WTC11 (cell line): ENCODE results near the gene PPEF1. TPM values are rescaled to one million over a fixed set of nuclear protein-coding genes. Genes with fewer than 3 reads are reported as not detected.

Experiments
- ATAC-seq: fragments of 200-7000 bp; cut with Tn5 transposase; 2 replicates; pipeline ENCODE4 v1.10.0; 2021; ENCODE audit warnings: mild to moderate bottlenecking, moderate library complexity
- CTCF ChIA-PET: fragments of 300-600 bp; sonication (Branson Sonifier 250); formaldehyde crosslinking; loops from one replicate; lab custom pipeline; 2021; ENCODE audit warnings: antibody characterized with exemption; lab: Charles Lee
- POLR2A ChIA-PET: fragments of 350-600 bp; sonication (Branson Sonifier 250); formaldehyde crosslinking; loops from one replicate; lab custom pipeline; 2021; ENCODE audit warnings: antibody characterized with exemption; lab: Charles Lee
- DNase-seq: peaks from one replicate; pipeline ENCODE4 v3.0.0; 2021; ENCODE audit warnings: low spot score
- H3K27ac Mint-ChIP-seq: 2 replicates; pipeline ENCODE4 v1.8.0; 2021; ENCODE audit warnings: mixed read lengths
- H3K27me3 Mint-ChIP-seq: 2 replicates; pipeline ENCODE4 v1.8.0; 2021; ENCODE audit warnings: low read depth, mild to moderate bottlenecking, moderate library complexity, mixed read lengths
- H3K36me3 Mint-ChIP-seq: 2 replicates; pipeline ENCODE4 v1.8.0; 2021; ENCODE audit warnings: mixed read lengths
- H3K4me1 Mint-ChIP-seq: 2 replicates; pipeline ENCODE4 v1.8.0; 2022; ENCODE audit warnings: mixed read lengths
- H3K4me3 Mint-ChIP-seq: 2 replicates; pipeline ENCODE4 v1.8.0; 2021; ENCODE audit warnings: mild to moderate bottlenecking, moderate library complexity, mixed read lengths
- H3K9me3 Mint-ChIP-seq: 2 replicates; pipeline ENCODE4 v1.8.0; 2021; ENCODE audit warnings: mixed read lengths
- JAZF1 ChIP-seq: fragments of 250-450 bp; sonication (Bioruptor Pico); IDR thresholded peaks from 2 replicates; pipeline ENCODE4 v1.9.0; 2021; ENCODE audit warnings: moderate library complexity, mild to moderate bottlenecking, inconsistent platforms
- NR1H2 ChIP-seq: sonication (generic); formaldehyde crosslinking; IDR thresholded peaks from 2 replicates; pipeline ENCODE4 v1.9.0; 2021; ENCODE audit warnings: mild to moderate bottlenecking, moderate library complexity, missing genetic modification reagents
- NR2C2 ChIP-seq: sonication (generic); formaldehyde crosslinking; IDR thresholded peaks from 2 replicates; pipeline ENCODE4 v1.8.0; 2022; ENCODE audit warnings: mild to moderate bottlenecking, missing genetic modification reagents
- NR3C1 ChIP-seq: sonication (generic); formaldehyde crosslinking; conservative IDR thresholded peaks from 2 replicates; pipeline ENCODE4 v1.8.1; 2023; ENCODE audit warnings: low read depth, mild to moderate bottlenecking, missing genetic modification reagents
- OVOL2 ChIP-seq: fragments of 250-450 bp; sonication (Bioruptor Pico); IDR thresholded peaks from 2 replicates; pipeline ENCODE4 v1.9.0; 2021; ENCODE audit warnings: mild to moderate bottlenecking, borderline replicate concordance
- SOX15 ChIP-seq: fragments of 250-450 bp; sonication (Bioruptor Pico); IDR thresholded peaks from 2 replicates; pipeline ENCODE4 v1.9.0; 2021; ENCODE audit warnings: mild to moderate bottlenecking
- TCF7 ChIP-seq: sonication (generic); formaldehyde crosslinking; IDR thresholded peaks from 2 replicates; pipeline ENCODE4 v1.8.0; 2022; ENCODE audit warnings: mild to moderate bottlenecking, low read depth, missing genetic modification reagents, moderate library complexity
- TP53 ChIP-seq: sonication (generic); formaldehyde crosslinking; IDR thresholded peaks from 2 replicates; pipeline ENCODE4 v1.8.1; 2023; ENCODE audit warnings: mild to moderate bottlenecking, missing genetic modification reagents
- ZNF219 ChIP-seq: sonication (generic); formaldehyde crosslinking; IDR thresholded peaks from 2 replicates; pipeline ENCODE4 v1.8.0; 2023; ENCODE audit warnings: missing genetic modification reagents, mild to moderate bottlenecking, borderline replicate concordance
- ZNF317 ChIP-seq: sonication (generic); formaldehyde crosslinking; IDR thresholded peaks from 2 replicates; pipeline ENCODE4 v1.8.1; 2023; ENCODE audit warnings: low read depth, mild to moderate bottlenecking, moderate library complexity, missing genetic modification reagents, borderline replicate concordance
- ZNF396 ChIP-seq: fragments of 250-450 bp; sonication (Bioruptor Pico); IDR thresholded peaks from 2 replicates; pipeline ENCODE4 v1.8.0; 2021; ENCODE audit warnings: mild to moderate bottlenecking, moderate library complexity, borderline replicate concordance
- total RNA-seq: library from RNA; stranded (reverse); gene quantifications from 3 replicates; pipeline ENCODE4 v1.2.3, GENCODE V29; 2021
- TF ChIP-seq, protein P1 (sequence below): sonication (generic); formaldehyde crosslinking; IDR thresholded peaks from 2 replicates; pipeline ENCODE4 v1.8.0; 2022; ENCODE audit warnings: mild to moderate bottlenecking, missing genetic modification reagents
- TF ChIP-seq, protein P2 (sequence below): sonication (generic); formaldehyde crosslinking; IDR thresholded peaks from 2 replicates; pipeline ENCODE4 v1.8.1; 2023; ENCODE audit warnings: mild to moderate bottlenecking, moderate library complexity, missing genetic modification reagents
- TF ChIP-seq, protein P3 (sequence below): fragments of 250-450 bp; sonication (Bioruptor Pico); IDR thresholded peaks from 2 replicates; pipeline ENCODE4 v1.9.0; 2021; ENCODE audit warnings: mild to moderate bottlenecking
- TF ChIP-seq, protein P4 (sequence below): fragments of 250-450 bp; sonication (Bioruptor Pico); IDR thresholded peaks from 2 replicates; pipeline ENCODE4 v1.9.0; 2021; ENCODE audit warnings: moderate library complexity, mild to moderate bottlenecking, inconsistent platforms, borderline replicate concordance
- TF ChIP-seq, protein P5 (sequence below): fragments of 200-600 bp; IDR thresholded peaks from 2 replicates; pipeline ENCODE4 v1.8.0; 2022; ENCODE audit warnings: antibody characterized with exemption
- TF ChIP-seq, protein P6 (sequence below): fragments of 250-450 bp; sonication (Bioruptor Pico); IDR thresholded peaks from 2 replicates; pipeline ENCODE4 v1.9.0; 2021; ENCODE audit warnings: mild to moderate bottlenecking, borderline replicate concordance
- TF ChIP-seq, protein P7 (sequence below): sonication (generic); formaldehyde crosslinking; conservative IDR thresholded peaks from 2 replicates; pipeline ENCODE4 v1.8.1; 2022; ENCODE audit warnings: mild to moderate bottlenecking, missing genetic modification reagents

PPEF1 gene
- total RNA-seq, 1 experiment from 2014 or later: 0.31 TPM

DNA sequence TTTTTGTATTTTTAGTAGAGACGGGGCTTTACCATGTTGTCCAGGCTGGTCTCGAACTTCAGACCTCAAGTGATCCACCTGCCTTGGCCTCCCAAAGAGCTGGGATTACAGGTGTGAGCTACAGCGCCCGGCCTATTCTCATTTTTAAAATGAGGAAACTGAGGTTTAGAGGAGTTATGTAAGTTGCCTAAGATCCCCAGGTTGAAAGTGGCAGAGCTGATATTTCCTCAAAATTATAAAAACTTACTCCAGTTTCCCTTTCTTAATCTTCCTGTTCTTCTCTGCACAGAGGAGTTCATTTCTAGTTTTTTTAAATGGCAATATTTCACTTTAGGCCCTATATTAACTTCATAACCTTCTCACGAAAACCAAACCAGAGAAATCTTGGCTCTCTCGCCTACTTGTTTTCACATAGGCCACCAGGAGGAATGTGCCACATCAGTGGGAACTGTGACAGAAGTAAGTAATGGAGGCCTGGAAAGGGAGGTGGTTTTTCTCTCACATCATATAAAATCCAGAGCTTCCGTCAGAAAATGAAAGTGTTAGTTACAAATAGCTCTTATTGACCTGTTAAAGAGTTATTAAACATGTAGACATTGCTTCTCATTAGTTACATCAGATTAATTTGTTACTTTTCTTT is 19.5 kb upstream of the PPEF1 start (continued):
- TF ChIP-seq, protein P1, sequence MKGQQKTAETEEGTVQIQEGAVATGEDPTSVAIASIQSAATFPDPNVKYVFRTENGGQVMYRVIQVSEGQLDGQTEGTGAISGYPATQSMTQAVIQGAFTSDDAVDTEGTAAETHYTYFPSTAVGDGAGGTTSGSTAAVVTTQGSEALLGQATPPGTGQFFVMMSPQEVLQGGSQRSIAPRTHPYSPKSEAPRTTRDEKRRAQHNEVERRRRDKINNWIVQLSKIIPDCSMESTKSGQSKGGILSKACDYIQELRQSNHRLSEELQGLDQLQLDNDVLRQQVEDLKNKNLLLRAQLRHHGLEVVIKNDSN (CRISPR knock-in tag): no peak
- TF ChIP-seq, protein P2, sequence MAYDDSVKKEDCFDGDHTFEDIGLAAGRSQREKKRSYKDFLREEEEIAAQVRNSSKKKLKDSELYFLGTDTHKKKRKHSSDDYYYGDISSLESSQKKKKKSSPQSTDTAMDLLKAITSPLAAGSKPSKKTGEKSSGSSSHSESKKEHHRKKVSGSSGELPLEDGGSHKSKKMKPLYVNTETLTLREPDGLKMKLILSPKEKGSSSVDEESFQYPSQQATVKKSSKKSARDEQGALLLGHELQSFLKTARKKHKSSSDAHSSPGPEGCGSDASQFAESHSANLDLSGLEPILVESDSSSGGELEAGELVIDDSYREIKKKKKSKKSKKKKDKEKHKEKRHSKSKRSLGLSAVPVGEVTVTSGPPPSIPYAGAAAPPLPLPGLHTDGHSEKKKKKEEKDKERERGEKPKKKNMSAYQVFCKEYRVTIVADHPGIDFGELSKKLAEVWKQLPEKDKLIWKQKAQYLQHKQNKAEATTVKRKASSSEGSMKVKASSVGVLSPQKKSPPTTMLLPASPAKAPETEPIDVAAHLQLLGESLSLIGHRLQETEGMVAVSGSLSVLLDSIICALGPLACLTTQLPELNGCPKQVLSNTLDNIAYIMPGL (CRISPR knock-in tag): no peak
- TF ChIP-seq, protein P3, sequence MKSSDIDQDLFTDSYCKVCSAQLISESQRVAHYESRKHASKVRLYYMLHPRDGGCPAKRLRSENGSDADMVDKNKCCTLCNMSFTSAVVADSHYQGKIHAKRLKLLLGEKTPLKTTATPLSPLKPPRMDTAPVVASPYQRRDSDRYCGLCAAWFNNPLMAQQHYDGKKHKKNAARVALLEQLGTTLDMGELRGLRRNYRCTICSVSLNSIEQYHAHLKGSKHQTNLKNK: no peak
- TF ChIP-seq TP53 (no peak), JAZF1 (CRISPR knock-in tag) (no peak), OVOL2 (no peak), ZNF396 (CRISPR knock-in tag) (no peak), SOX15 (CRISPR knock-in tag) (no peak)
- TF ChIP-seq, protein P4, sequence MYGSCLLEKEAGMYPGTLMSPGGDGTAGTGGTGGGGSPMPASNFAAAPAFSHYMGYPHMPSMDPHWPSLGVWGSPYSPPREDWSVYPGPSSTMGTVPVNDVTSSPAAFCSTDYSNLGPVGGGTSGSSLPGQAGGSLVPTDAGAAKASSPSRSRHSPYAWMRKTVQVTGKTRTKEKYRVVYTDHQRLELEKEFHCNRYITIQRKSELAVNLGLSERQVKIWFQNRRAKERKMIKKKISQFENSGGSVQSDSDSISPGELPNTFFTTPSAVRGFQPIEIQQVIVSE (CRISPR knock-in tag): no peak

DNA sequence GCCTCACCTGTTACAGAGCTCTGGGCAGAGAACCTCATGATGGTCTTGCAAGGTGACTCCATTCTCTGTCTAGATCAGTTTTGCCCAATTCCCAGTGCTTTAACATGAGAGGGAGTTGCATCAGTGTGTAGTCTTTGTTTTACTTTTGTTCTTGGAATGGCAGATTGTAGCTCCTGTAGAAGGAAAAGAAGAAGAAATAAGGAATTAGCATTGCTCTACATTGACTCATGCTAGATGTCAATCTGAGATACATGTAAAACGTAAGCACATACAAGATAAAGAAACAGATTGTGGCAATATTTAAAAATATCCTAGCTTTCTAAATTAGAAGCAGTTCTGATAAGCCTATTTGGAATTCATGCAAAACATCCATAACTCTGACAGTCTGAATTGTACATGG is 16.0 kb upstream of the PPEF1 start:
- Mint-ChIP-seq H3K27me3 (no peaks in the 10 kb centered on the region), H3K36me3 (no peaks in the 10 kb centered on the region), H3K4me3 (no peak overlapping the region), H3K27ac (no peak overlapping the region), H3K9me3 (peaks cover 9% of the 10 kb centered on the region)
- POLR2A ChIA-PET: no interaction called here
- DNase-seq: no peak
- CTCF ChIA-PET: no interaction called here
- no peak for TF ChIP-seq NR1H2
- no peak for TF ChIP-seq ZNF317 (CRISPR knock-in tag)
- TF ChIP-seq, protein P4 (CRISPR knock-in tag): no peak
- TF ChIP-seq ZNF396 (CRISPR knock-in tag): no peak
- no peak for TF ChIP-seq ZNF219 (CRISPR knock-in tag)
- TF ChIP-seq, protein P5, sequence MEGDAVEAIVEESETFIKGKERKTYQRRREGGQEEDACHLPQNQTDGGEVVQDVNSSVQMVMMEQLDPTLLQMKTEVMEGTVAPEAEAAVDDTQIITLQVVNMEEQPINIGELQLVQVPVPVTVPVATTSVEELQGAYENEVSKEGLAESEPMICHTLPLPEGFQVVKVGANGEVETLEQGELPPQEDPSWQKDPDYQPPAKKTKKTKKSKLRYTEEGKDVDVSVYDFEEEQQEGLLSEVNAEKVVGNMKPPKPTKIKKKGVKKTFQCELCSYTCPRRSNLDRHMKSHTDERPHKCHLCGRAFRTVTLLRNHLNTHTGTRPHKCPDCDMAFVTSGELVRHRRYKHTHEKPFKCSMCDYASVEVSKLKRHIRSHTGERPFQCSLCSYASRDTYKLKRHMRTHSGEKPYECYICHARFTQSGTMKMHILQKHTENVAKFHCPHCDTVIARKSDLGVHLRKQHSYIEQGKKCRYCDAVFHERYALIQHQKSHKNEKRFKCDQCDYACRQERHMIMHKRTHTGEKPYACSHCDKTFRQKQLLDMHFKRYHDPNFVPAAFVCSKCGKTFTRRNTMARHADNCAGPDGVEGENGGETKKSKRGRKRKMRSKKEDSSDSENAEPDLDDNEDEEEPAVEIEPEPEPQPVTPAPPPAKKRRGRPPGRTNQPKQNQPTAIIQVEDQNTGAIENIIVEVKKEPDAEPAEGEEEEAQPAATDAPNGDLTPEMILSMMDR: no peak
- no peak for TF ChIP-seq NR3C1 (CRISPR knock-in tag)
- TF ChIP-seq, protein P6, sequence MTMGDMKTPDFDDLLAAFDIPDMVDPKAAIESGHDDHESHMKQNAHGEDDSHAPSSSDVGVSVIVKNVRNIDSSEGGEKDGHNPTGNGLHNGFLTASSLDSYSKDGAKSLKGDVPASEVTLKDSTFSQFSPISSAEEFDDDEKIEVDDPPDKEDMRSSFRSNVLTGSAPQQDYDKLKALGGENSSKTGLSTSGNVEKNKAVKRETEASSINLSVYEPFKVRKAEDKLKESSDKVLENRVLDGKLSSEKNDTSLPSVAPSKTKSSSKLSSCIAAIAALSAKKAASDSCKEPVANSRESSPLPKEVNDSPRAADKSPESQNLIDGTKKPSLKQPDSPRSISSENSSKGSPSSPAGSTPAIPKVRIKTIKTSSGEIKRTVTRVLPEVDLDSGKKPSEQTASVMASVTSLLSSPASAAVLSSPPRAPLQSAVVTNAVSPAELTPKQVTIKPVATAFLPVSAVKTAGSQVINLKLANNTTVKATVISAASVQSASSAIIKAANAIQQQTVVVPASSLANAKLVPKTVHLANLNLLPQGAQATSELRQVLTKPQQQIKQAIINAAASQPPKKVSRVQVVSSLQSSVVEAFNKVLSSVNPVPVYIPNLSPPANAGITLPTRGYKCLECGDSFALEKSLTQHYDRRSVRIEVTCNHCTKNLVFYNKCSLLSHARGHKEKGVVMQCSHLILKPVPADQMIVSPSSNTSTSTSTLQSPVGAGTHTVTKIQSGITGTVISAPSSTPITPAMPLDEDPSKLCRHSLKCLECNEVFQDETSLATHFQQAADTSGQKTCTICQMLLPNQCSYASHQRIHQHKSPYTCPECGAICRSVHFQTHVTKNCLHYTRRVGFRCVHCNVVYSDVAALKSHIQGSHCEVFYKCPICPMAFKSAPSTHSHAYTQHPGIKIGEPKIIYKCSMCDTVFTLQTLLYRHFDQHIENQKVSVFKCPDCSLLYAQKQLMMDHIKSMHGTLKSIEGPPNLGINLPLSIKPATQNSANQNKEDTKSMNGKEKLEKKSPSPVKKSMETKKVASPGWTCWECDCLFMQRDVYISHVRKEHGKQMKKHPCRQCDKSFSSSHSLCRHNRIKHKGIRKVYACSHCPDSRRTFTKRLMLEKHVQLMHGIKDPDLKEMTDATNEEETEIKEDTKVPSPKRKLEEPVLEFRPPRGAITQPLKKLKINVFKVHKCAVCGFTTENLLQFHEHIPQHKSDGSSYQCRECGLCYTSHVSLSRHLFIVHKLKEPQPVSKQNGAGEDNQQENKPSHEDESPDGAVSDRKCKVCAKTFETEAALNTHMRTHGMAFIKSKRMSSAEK (CRISPR knock-in tag): no peak
- TF ChIP-seq, protein P7, sequence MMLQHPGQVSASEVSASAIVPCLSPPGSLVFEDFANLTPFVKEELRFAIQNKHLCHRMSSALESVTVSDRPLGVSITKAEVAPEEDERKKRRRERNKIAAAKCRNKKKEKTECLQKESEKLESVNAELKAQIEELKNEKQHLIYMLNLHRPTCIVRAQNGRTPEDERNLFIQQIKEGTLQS (CRISPR knock-in tag): no peak
- TF ChIP-seq TCF7 (CRISPR knock-in tag): no peak
- TF ChIP-seq NR2C2: no peak
- TF ChIP-seq, all 79 proteins: peak for 0
- no peak for ATAC-seq
- H3K4me1 Mint-ChIP-seq: peaks cover under 1% of the 10 kb centered on the region; the same call in 1 of the 2 replicates
